HG03066 (cell line): ENCODE data around the gene GPR61.

ENCODE experiments used
- ATAC-seq: cut with Tn5 transposase; IDR thresholded peaks from one replicate; pipeline ENCODE4 v1.9.1; 2021; ENCODE audit warnings: low read depth; ENCODE audit not compliant: unreplicated experiment

The GPR61 gene

GRCh38 chr1:109508873-109509175, 30.8 kb upstream of the GPR61 start:
- no peak for ATAC-seq

GRCh38 chr1:109509176-109510134, 30.2 kb upstream of the GPR61 start, which contains the start of gene AMIGO1:
Gene AMIGO1 (minus strand): TSS chr1:109509727. CDS start chr1:109508912, 815 bp downstream.
- no peak for ATAC-seq

- ATAC-seq = no peak
Measured at GRCh38 chr1:109513110-109513710, 26.5 kb upstream of the GPR61 start.

GRCh38 chr1:109514846-109515245, 24.8 kb upstream of the GPR61 start:
- no peak for ATAC-seq

GRCh38 chr1:109516872-109517271, 22.8 kb upstream of the GPR61 start:
- no peak for ATAC-seq

- no peak for ATAC-seq
Measured at GRCh38 chr1:109517337-109517736, 22.3 kb upstream of the GPR61 start.

- no peak for ATAC-seq
Measured at GRCh38 chr1:109521002-109521951, 18.4 kb upstream of the GPR61 start.

- ATAC-seq = no peak
Measured at GRCh38 chr1:109522026-109522425, 17.6 kb upstream of the GPR61 start.

- no peak for ATAC-seq
Measured at GRCh38 chr1:109523706-109524105, 16.0 kb upstream of the GPR61 start.

GRCh38 chr1:109527098-109527811, 12.4 kb upstream of the GPR61 start:
- ATAC-seq = peak; percentile 58

- ATAC-seq = no peak
Measured at GRCh38 chr1:109527846-109528695, 11.6 kb upstream of the GPR61 start.

- no peak for ATAC-seq
Measured at GRCh38 chr1:109528712-109529111, 11.0 kb upstream of the GPR61 start.

- no peak for ATAC-seq
Measured at GRCh38 chr1:109529881-109530456, 9.7 kb upstream of the GPR61 start.

- ATAC-seq = no peak
Measured at GRCh38 chr1:109530457-109531087, 9.1 kb upstream of the GPR61 start.

- no peak for ATAC-seq
Measured at GRCh38 chr1:109531380-109531779, 8.3 kb upstream of the GPR61 start.

GRCh38 chr1:109531826-109532364, 7.8 kb upstream of the GPR61 start:
- ATAC-seq = no peak

- peak; percentile 92 for ATAC-seq
Measured at GRCh38 chr1:109532365-109533136, 7.1 kb upstream of the GPR61 start.
